ENCODE results near the gene OSBPL10.
"Not testable (repeated sequence)": the region's sequence is repeated elsewhere in the genome, so short reads cannot be mapped to it uniquely, and the experiment has no call there.

OSBPL10 gene

DNA sequence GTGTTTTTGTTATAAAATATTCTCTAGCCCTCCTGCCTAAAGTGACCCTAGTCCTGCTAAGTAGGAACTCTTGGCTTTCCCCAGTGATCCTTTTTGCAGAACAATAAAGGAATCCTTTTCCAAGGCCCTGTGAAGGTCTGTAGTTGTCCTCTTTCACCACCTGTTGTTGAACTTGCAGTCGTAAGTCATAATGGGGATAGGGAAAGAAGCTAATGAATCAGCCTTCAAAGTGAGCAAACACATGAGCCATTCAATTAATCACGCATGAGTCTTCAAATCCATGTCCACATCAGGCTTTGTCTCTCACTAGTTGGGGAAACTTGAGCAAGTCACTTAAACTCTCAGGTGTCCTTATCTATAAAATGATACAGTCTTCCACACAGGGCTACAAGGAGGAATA, 28.0 kb upstream of the OSBPL10 start:
- Histone ChIP-seq H3K9me3 (ENCODE audit: control insufficient read depth, insufficient read depth, low read length) (peaks cover 6% of the 10 kb centered on the region; the same call in 1 of the 2 replicates), H3K36me3 (ENCODE audit: control insufficient read depth, insufficient read depth, low read length) (no peaks in the 10 kb centered on the region), H3K9ac (ENCODE audit: low read depth, low read length) (no peak overlapping the region), H3K27ac (ENCODE audit: low read depth, low read length) (no peak overlapping the region), H3K4me3 (ENCODE audit: low read depth, low read length) (no peak overlapping the region), H3K27me3 (ENCODE audit: control insufficient read depth, insufficient read depth, low read length) (no peaks in the 10 kb centered on the region), H3K4me1 (ENCODE audit: control insufficient read depth, insufficient read depth, low read length) (peaks cover 7% of the 10 kb centered on the region; the same call in 1 of the 2 replicates)

DNA sequence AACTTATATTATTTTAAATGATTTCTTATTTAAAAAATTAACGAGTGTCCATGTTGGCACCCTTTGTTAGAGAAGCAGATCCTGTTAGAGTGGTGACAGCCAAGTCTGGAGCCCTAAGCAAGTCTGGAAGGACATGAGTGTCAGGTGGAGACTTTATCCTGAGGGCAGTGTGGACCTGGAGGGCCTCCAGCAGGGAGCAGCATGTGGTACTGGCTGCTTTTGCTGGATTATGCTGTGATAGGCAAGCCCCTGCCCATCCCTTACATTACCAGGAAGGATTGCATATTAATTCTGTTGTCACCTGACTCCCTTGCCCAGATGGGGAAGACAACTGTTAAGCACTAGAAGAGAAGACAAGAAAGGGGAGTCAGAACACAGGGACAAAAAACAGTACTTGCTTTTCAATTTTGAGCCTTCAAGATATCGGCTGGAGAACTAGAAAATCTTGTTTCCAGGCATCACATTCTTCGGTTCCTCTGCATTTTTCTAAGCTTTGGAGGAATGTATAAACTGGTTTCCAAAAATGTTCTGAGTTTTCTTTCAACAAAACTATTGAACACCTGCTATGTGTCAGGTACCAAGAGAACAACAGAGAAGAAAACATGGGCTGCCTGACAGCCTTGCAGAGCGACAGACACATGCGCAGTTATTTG, 23.2 kb upstream of the OSBPL10 start:
- no peaks in the 10 kb centered on the region for H3K27me3 ChIP-seq (ENCODE audit: control insufficient read depth, insufficient read depth, low read length)
- H3K4me1 ChIP-seq (ENCODE audit: control insufficient read depth, insufficient read depth, low read length): peaks cover 29% of the 10 kb centered on the region
- no peak overlapping the region for H3K9ac ChIP-seq (ENCODE audit: low read depth, low read length)
- H3K4me3 ChIP-seq (ENCODE audit: low read depth, low read length): no peak overlapping the region
- no peaks in the 10 kb centered on the region for H3K36me3 ChIP-seq (ENCODE audit: control insufficient read depth, insufficient read depth, low read length)
- H3K27ac ChIP-seq (ENCODE audit: low read depth, low read length): no peak overlapping the region
- no peaks in the 10 kb centered on the region for H3K9me3 ChIP-seq (ENCODE audit: control insufficient read depth, insufficient read depth, low read length)

DNA sequence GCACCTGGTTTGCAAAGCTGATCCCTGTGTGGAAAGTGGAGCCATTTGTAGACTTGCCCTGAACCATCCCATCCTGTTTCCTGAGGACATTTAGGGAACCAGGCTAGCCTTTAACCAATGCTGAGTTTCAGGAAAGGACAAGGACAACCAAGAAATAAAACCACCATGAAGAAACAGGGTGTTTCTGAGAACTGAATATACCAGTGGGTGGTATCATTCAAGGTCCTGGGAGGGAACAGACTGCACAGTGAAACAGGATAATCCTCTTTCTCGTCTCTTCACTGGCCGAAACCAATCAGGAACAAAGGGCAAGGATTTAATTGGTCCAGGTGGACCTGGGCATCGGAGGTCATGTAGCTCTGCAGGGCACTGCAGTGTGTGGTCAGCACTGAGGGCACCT, 22.3 kb upstream of the OSBPL10 start:
- Histone ChIP-seq H3K27ac (ENCODE audit: low read depth, low read length) (no peak overlapping the region), H3K9ac (ENCODE audit: low read depth, low read length) (no peak overlapping the region)

DNA sequence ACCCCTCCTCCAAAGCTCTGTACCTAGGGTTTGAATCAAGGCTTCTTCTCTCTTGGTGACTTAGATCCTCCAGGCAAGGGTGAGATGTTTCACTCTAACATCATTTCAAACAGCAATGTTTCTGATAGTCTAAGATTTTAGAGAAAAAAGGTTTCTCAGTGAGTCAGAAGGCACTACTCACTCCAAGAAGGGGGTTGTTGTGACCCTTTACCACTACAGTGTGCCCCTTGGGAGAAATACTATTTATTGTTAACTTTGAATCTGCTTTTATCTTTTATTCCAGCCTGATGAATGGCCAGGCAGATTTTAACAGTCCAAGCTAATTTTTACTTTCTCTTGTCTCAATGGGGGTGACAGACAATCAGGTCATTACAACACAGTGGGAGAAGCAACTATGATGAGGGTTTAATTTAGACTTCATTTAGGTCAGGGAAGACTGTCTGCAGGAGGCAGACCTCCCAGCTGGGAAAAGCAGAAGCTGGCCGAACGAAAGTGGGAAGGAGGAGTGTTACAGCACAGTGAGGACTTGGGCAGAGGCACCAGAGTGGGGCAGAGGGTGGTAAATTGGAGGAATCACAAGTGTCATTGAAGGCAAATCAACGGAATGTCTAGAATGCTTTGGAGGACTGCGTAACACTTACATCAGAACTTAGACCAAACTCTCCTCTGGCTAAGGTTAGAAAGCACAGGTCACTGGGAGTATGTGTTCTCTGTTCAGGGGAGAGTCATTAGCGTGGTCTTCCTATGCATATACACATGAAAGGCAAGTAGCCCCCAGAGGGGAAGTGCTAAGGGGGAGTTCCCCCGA, 21.7 kb upstream of the OSBPL10 start:
- H3K36me3 ChIP-seq (ENCODE audit: control insufficient read depth, insufficient read depth, low read length): no peaks in the 10 kb centered on the region
- H3K27me3 ChIP-seq (ENCODE audit: control insufficient read depth, insufficient read depth, low read length): no peaks in the 10 kb centered on the region
- no peak overlapping the region for H3K27ac ChIP-seq (ENCODE audit: low read depth, low read length)
- no peak overlapping the region for H3K9ac ChIP-seq (ENCODE audit: low read depth, low read length)
- peaks cover 29% of the 10 kb centered on the region for H3K4me1 ChIP-seq (ENCODE audit: control insufficient read depth, insufficient read depth, low read length)
- no peaks in the 10 kb centered on the region for H3K9me3 ChIP-seq (ENCODE audit: control insufficient read depth, insufficient read depth, low read length)
- H3K4me3 ChIP-seq (ENCODE audit: low read depth, low read length): no peak overlapping the region

More for the DNA sequence above, 22.3 kb upstream of the OSBPL10 start:
- peaks cover 29% of the 10 kb centered on the region for H3K4me1 ChIP-seq (ENCODE audit: control insufficient read depth, insufficient read depth, low read length)
- no peaks in the 10 kb centered on the region for H3K27me3 ChIP-seq (ENCODE audit: control insufficient read depth, insufficient read depth, low read length)
- no peaks in the 10 kb centered on the region for H3K36me3 ChIP-seq (ENCODE audit: control insufficient read depth, insufficient read depth, low read length)
- no peak overlapping the region for H3K4me3 ChIP-seq (ENCODE audit: low read depth, low read length)
- no peaks in the 10 kb centered on the region for H3K9me3 ChIP-seq (ENCODE audit: control insufficient read depth, insufficient read depth, low read length)

DNA sequence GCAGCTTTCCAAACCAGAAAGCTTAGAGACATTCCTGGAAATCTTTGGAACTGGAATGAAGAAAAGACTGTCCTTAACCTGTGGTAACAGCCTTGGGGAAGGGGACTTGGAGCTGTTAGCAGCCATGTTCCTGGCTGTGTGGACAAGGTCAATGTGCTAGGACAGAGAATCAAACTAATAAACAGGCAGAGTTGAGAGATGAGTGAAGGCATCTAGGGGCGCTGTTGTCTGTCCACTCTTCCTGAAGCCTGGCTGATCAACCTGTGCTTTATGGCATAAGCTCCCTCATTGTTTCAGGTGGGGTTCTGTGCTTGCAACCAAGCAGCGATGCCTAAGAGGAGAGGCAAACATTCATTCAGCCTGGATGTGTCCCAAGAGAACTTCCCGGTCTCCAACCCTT, 19.8 kb upstream of the OSBPL10 start:
- Histone ChIP-seq H3K9ac (ENCODE audit: low read depth, low read length) (no peak overlapping the region), H3K4me1 (ENCODE audit: control insufficient read depth, insufficient read depth, low read length) (peaks cover 29% of the 10 kb centered on the region), H3K9me3 (ENCODE audit: control insufficient read depth, insufficient read depth, low read length) (no peaks in the 10 kb centered on the region)

DNA sequence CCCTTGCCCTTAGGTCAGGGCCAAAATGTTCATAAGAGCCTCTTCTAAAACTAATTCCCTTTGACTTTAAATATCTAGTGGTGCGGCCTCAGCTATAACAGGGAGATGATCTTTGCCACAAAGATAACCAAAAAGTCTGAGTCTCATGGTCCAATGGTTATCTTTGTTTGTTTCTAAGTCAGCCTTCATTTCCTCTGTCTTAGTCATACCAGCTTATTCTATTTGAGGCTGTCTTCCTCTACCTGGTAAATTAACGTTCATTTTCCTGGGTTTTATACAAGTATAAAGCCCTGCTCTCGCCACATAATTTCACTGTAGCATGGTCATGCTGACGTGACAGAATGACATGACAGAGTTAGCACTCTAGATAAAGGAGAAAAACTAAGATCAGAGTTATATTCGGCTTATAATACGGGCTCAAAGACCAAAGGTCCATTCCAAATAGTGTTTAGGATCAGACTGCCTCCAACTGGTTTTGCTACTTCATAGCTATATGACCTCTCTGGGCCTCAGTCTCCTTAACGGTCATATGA, 18.9 kb upstream of the OSBPL10 start:
- Histone ChIP-seq H3K4me1 (ENCODE audit: control insufficient read depth, insufficient read depth, low read length) (peaks cover 29% of the 10 kb centered on the region), H3K27ac (ENCODE audit: low read depth, low read length) (no peak overlapping the region), H3K27me3 (ENCODE audit: control insufficient read depth, insufficient read depth, low read length) (no peaks in the 10 kb centered on the region), H3K9ac (ENCODE audit: low read depth, low read length) (no peak overlapping the region), H3K36me3 (ENCODE audit: control insufficient read depth, insufficient read depth, low read length) (no peaks in the 10 kb centered on the region), H3K9me3 (ENCODE audit: control insufficient read depth, insufficient read depth, low read length) (no peaks in the 10 kb centered on the region), H3K4me3 (ENCODE audit: low read depth, low read length) (no peak overlapping the region)

More for the DNA sequence above, 19.8 kb upstream of the OSBPL10 start:
- no peaks in the 10 kb centered on the region for H3K27me3 ChIP-seq (ENCODE audit: control insufficient read depth, insufficient read depth, low read length)
- H3K4me3 ChIP-seq (ENCODE audit: low read depth, low read length): no peak overlapping the region
- no peaks in the 10 kb centered on the region for H3K36me3 ChIP-seq (ENCODE audit: control insufficient read depth, insufficient read depth, low read length)
- no peak overlapping the region for H3K27ac ChIP-seq (ENCODE audit: low read depth, low read length)

DNA sequence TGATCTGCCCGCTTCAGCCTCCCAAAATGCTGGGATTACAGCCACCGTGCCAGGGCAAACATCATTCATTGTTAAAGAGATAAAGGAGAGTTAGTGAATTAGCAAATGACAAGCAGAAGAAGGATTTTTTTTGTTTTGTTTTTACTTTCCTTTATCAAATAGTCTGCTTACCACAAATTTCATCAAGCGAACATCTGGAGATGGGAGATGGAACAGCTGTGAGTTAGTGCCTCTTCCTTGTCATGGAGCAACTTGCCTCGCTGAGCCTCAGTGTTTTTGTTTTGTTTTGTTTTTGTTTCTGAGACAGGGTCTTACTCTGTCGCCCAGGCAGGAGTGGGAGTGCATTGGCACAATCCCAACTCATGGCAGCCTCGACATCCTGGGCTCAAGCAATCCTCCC, 16.4 kb upstream of the OSBPL10 start:
- Histone ChIP-seq H3K4me3 (ENCODE audit: low read depth, low read length) (no peak overlapping the region), H3K27ac (ENCODE audit: low read depth, low read length) (no peak overlapping the region), H3K27me3 (ENCODE audit: control insufficient read depth, insufficient read depth, low read length) (no peaks in the 10 kb centered on the region), H3K36me3 (ENCODE audit: control insufficient read depth, insufficient read depth, low read length) (no peaks in the 10 kb centered on the region), H3K4me1 (ENCODE audit: control insufficient read depth, insufficient read depth, low read length) (peaks cover 9% of the 10 kb centered on the region; the same call in 1 of the 2 replicates), H3K9ac (ENCODE audit: low read depth, low read length) (no peak overlapping the region), H3K9me3 (ENCODE audit: control insufficient read depth, insufficient read depth, low read length) (no peaks in the 10 kb centered on the region)

DNA sequence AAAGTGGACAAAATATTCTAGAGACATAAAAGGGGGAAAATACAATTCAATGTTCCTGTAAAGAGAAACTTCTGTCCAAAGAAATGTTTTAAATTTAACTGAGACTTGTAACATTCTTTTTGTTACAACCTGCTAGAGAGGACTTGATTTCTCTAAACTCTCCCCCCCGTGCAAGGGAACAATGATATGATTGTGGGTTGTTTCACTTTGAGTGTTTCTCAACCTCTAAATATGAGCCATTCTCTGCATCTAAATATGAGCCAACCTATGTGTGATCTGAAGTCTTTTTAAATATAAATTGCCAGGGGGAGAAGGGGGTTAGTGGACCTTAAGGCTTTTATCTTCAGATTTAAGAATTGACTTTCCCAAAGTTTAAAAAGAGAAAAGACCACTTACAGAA, 15.1 kb upstream of the OSBPL10 start:
- Histone ChIP-seq H3K36me3 (ENCODE audit: control insufficient read depth, insufficient read depth, low read length) (no peaks in the 10 kb centered on the region), H3K9ac (ENCODE audit: low read depth, low read length) (no peak overlapping the region), H3K27ac (ENCODE audit: low read depth, low read length) (no peak overlapping the region), H3K4me1 (ENCODE audit: control insufficient read depth, insufficient read depth, low read length) (0 out of 2 replicates have a peak, but pooled peaks cover 2% of the 10 kb centered on the region), H3K4me3 (ENCODE audit: low read depth, low read length) (no peak overlapping the region), H3K27me3 (ENCODE audit: control insufficient read depth, insufficient read depth, low read length) (no peaks in the 10 kb centered on the region), H3K9me3 (ENCODE audit: control insufficient read depth, insufficient read depth, low read length) (no peaks in the 10 kb centered on the region)

DNA sequence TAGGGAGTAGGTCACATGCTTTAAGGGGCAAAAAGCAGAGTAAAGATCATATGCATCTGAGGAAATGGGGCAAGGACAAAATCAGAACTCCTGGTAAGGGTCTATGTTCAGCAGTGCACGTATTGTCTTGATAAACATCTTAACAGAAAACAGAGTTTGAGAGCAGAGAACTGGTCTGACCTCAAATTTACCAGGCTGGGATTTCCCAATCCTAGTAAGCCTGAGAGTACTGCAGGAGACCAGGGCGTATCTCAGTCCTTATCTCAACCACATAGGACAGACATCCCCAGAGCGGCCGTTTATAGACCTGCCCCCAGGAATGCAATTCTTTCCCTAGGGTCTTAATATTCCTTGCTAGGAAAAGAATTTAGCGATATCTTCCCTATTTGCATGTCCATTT, 14.0 kb upstream of the OSBPL10 start:
- H3K9me3 ChIP-seq (ENCODE audit: control insufficient read depth, insufficient read depth, low read length); H3K4me3 ChIP-seq (ENCODE audit: low read depth, low read length); H3K27ac ChIP-seq (ENCODE audit: low read depth, low read length); H3K4me1 ChIP-seq (ENCODE audit: control insufficient read depth, insufficient read depth, low read length); H3K36me3 ChIP-seq (ENCODE audit: control insufficient read depth, insufficient read depth, low read length); H3K9ac ChIP-seq (ENCODE audit: low read depth, low read length); H3K27me3 ChIP-seq (ENCODE audit: control insufficient read depth, insufficient read depth, low read length): not testable (repeated sequence)

DNA sequence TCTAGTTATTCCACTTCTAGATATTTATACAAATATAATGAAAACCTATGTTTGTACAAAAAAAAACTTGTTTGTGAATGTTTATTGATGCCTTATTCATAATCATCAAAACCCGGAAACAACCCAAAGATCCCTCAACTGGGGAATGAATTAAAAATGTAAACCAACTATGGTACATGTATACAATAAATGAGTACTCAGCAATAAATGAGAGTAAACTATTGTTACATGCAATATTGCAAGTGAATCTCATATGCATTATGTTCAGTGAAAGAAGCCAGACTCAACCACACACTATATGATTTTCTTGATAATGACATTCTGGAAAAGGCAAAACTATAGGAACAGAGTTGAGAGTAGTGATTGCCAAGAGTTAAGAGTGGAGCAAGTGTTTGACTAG, 12.8 kb upstream of the OSBPL10 start:
- no peaks in the 10 kb centered on the region for H3K27me3 ChIP-seq (ENCODE audit: control insufficient read depth, insufficient read depth, low read length)
- peaks cover 8% of the 10 kb centered on the region for H3K9me3 ChIP-seq (ENCODE audit: control insufficient read depth, insufficient read depth, low read length)
- H3K27ac ChIP-seq (ENCODE audit: low read depth, low read length): no peak overlapping the region
- H3K36me3 ChIP-seq (ENCODE audit: control insufficient read depth, insufficient read depth, low read length): 0 out of 2 replicates have a peak, but pooled peaks cover 8% of the 10 kb centered on the region
- no peak overlapping the region for H3K9ac ChIP-seq (ENCODE audit: low read depth, low read length)
- H3K4me1 ChIP-seq (ENCODE audit: control insufficient read depth, insufficient read depth, low read length): no peaks in the 10 kb centered on the region
- H3K4me3 ChIP-seq (ENCODE audit: low read depth, low read length): no peak overlapping the region

DNA sequence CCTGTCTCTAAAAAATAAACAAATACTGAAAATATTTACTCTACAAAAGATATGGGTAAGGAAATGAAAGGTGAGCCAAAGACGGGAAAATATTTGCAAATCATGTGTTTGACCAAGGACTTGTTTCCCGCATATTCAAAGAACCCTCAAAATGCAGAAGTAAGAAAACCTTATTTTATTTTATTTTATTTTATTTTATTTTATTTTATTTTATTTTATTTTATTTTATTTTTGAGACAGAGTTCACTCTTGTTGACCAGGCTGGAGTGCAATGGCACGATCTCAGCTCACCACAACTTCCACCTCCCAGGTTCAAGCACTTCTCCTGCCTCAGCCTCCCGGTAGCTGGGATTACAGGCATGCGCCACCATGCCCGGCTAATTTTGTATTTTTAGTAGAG, 11.9 kb upstream of the OSBPL10 start:
- H3K27me3 ChIP-seq (ENCODE audit: control insufficient read depth, insufficient read depth, low read length); H3K4me1 ChIP-seq (ENCODE audit: control insufficient read depth, insufficient read depth, low read length); H3K4me3 ChIP-seq (ENCODE audit: low read depth, low read length); H3K9ac ChIP-seq (ENCODE audit: low read depth, low read length); H3K9me3 ChIP-seq (ENCODE audit: control insufficient read depth, insufficient read depth, low read length); H3K27ac ChIP-seq (ENCODE audit: low read depth, low read length): not testable (repeated sequence)
- H3K36me3 ChIP-seq (ENCODE audit: control insufficient read depth, insufficient read depth, low read length): peaks cover 15% of the 10 kb centered on the region; the same call in 1 of the 2 replicates

Measured in HUES48 (cell line).